IMR-90 (cell line): Measurements from ENCODE around the gene IFT81. TPM values are rescaled to one million over a fixed set of nuclear protein-coding genes. Genes with fewer than 3 reads are reported as not detected.

Source experiments
- ATAC-seq: fragments of 200-7000 bp; cut with Tn5 transposase; 2 replicates; pipeline ENCODE4 v1.9.1; 2020; ENCODE audit warnings: low read depth, mild to moderate bottlenecking, moderate library complexity
- BruUV-seq: library from RNA; stranded (reverse); fragments of 400-500 nt; replicated peaks from 2 replicates; lab custom pipeline; 2021; lab: Mats Ljungman, UMichigan
- CTCF ChIA-PET: fragments of 300-600 bp; formaldehyde crosslinking; extraction: SDS; loops from one replicate; lab custom pipeline; 2021; ENCODE audit warnings: antibody characterized with exemption; lab: Yijun Ruan, JAX
- POLR2A ChIA-PET: fragments of 300-600 bp; sonication (Branson Sonifier 250); formaldehyde crosslinking; loops from one replicate; lab custom pipeline; 2022; ENCODE audit warnings: antibody characterized with exemption; ENCODE audit not compliant: unreplicated experiment; lab: Charles Lee
- DNase-seq: peaks from one replicate; pipeline ENCODE4 v3.0.0; 2013
- H2AFZ ChIP-seq: replicated peaks from 2 replicates; pipeline ENCODE3; 2013; ENCODE audit warnings: low read length, mild to moderate bottlenecking; ENCODE audit not compliant: poor library complexity
- H2AK5ac ChIP-seq: 2 replicates; pipeline ENCODE4 v1.6.1; 2013; ENCODE audit warnings: low read depth, low read length, inconsistent platforms
- H2AK9ac ChIP-seq: replicated peaks from 2 replicates; pipeline ENCODE3; 2013; ENCODE audit warnings: mild to moderate bottlenecking, low read depth, low read length, moderate library complexity; ENCODE audit not compliant: poor library complexity
- H2BK120ac ChIP-seq: 2 replicates; pipeline ENCODE4 v1.6.1; 2013; ENCODE audit warnings: low read depth, low read length, inconsistent platforms
- H2BK15ac ChIP-seq: 3 replicates; pipeline ENCODE4 v1.6.1; 2013; ENCODE audit warnings: low read depth, low read length, inconsistent platforms
- H2BK20ac ChIP-seq: 2 replicates; pipeline ENCODE4 v1.6.1; 2013; ENCODE audit warnings: low read depth, mild to moderate bottlenecking, inconsistent platforms, low read length, moderate library complexity
- H2BK5ac ChIP-seq: 2 replicates; pipeline ENCODE4 v1.6.1; 2013; ENCODE audit warnings: mild to moderate bottlenecking, low read depth, low read length, inconsistent platforms; ENCODE audit not compliant: poor library complexity, severe bottlenecking
- H3K14ac ChIP-seq: replicated peaks from 2 replicates; pipeline ENCODE4 v1.6.1; 2013; ENCODE audit warnings: low read depth, low read length, inconsistent platforms
- H3K18ac ChIP-seq: 2 replicates; pipeline ENCODE4 v1.6.1; 2013; ENCODE audit warnings: low read depth, low read length, control low read depth
- H3K23ac ChIP-seq: 2 replicates; pipeline ENCODE4 v1.6.1; 2013; ENCODE audit warnings: low read depth, low read length, inconsistent platforms
- H3K27ac ChIP-seq: 2 replicates; pipeline ENCODE4 v1.5.1; 2013; ENCODE audit warnings: mild to moderate bottlenecking, control low read depth, low read length; ENCODE audit not compliant: insufficient read depth
- H3K27me3 ChIP-seq: 2 replicates; pipeline ENCODE4 v1.6.1; 2013; ENCODE audit warnings: low read length; ENCODE audit not compliant: control insufficient read depth, insufficient read depth
- H3K36me3 ChIP-seq: 2 replicates; pipeline ENCODE4 v1.6.1; 2013; ENCODE audit warnings: low read length, mixed read lengths; ENCODE audit not compliant: control insufficient read depth, insufficient read depth
- H3K4ac ChIP-seq: 2 replicates; pipeline ENCODE4 v1.6.1; 2013; ENCODE audit warnings: low read depth, low read length, inconsistent platforms
- H3K4me1 ChIP-seq: 2 replicates; pipeline ENCODE4 v1.6.1; 2013; ENCODE audit warnings: low read length, mixed read lengths; ENCODE audit not compliant: control insufficient read depth, insufficient read depth
- H3K4me2 ChIP-seq: 2 replicates; pipeline ENCODE4 v1.6.1; 2013; ENCODE audit warnings: low read depth, mild to moderate bottlenecking, control low read depth, low read length, moderate library complexity
- H3K4me3 ChIP-seq: 2 replicates; pipeline ENCODE4 v1.5.1; 2013; ENCODE audit warnings: low read depth, mild to moderate bottlenecking, control low read depth, low read length, moderate library complexity; ENCODE audit not compliant: insufficient read depth
- H3K56ac ChIP-seq: 2 replicates; pipeline ENCODE4 v1.6.1; 2013; ENCODE audit warnings: low read length, inconsistent platforms; ENCODE audit not compliant: insufficient read depth; ENCODE audit errors: extremely low read depth
- H3K79me1 ChIP-seq, 2 experiments: 2 replicates each; pipeline ENCODE4 v1.6.1; 2013; ENCODE audit warnings: low read length in 2 of 2, inconsistent platforms in 1 of 2, low read depth in 1 of 2
- H3K9ac ChIP-seq: 2 replicates; pipeline ENCODE4 v1.6.1; 2013; ENCODE audit warnings: low read depth, low read length, control low read depth
- H3K9me1 ChIP-seq: 2 replicates; pipeline ENCODE4 v1.6.1; 2013; ENCODE audit warnings: low read length, inconsistent platforms; ENCODE audit not compliant: insufficient read depth
- H3K9me3 ChIP-seq: 2 replicates; pipeline ENCODE4 v1.6.1; 2013; ENCODE audit warnings: low read length; ENCODE audit not compliant: control insufficient read depth, insufficient read depth
- H4K20me1 ChIP-seq: 2 replicates; pipeline ENCODE4 v1.6.1; 2013; ENCODE audit warnings: low read length, inconsistent platforms; ENCODE audit not compliant: insufficient read depth
- H4K5ac ChIP-seq: 2 replicates; pipeline ENCODE4 v1.6.1; 2013; ENCODE audit warnings: mild to moderate bottlenecking, low read depth, low read length, control low read depth
- H4K8ac ChIP-seq, 2 experiments: 2 replicates each; pipeline ENCODE4 v1.6.1; 2013; ENCODE audit warnings: low read depth in 2 of 2, low read length in 2 of 2, control low read depth in 1 of 2, inconsistent platforms in 1 of 2
- H4K91ac ChIP-seq: 2 replicates; pipeline ENCODE4 v1.6.1; 2013; ENCODE audit warnings: low read depth, low read length, inconsistent platforms; ENCODE audit not compliant: insufficient read depth
- MXI1 ChIP-seq: IDR thresholded peaks from 2 replicates; pipeline ENCODE4 v1.6.1; 2012; ENCODE audit warnings: low read depth, mild to moderate bottlenecking, low read length, moderate library complexity, borderline replicate concordance
- WGBS, 2 experiments: methylation state at CpG; one replicate each; pipeline versions ENCODE4 v1.1.5 to v1.1.7; 2013; ENCODE audit warnings: missing lambda C conversion rate in 2 of 2; ENCODE audit not compliant: insufficient read length in 1 of 2; ENCODE audit errors: extremely low coverage in 2 of 2; 5-methylcytosine and 5-hydroxymethylcytosine counted together
- dilution Hi-C: fragments of 300-500 bp; cut with HindIII; formaldehyde crosslinking; loops from one replicate; pipeline ENCODE4 v1.14.3; 2018; ENCODE audit warnings: low sequenced_read_pairs; ENCODE audit not compliant: unreplicated experiment
- in situ Hi-C: fragments of 300-500 bp; cut with MboI; formaldehyde crosslinking; loops from 3 replicates; pipeline ENCODE4 v1.14.3; 2019; ENCODE audit warnings: low sequenced_read_pairs, inconsistent platforms, mixed read lengths
- intact Hi-C: fragments of 100-400 bp; cut with micrococcal nuclease; formaldehyde crosslinking; loops from 2 replicates; pipeline ENCODE4 v1.10.0; 2022
- polyA plus RNA-seq, 3 experiments: library from polyadenylated mRNA; depleted of rRNA; stranded (reverse); fragments of >200 nt; gene quantifications; 2 replicates each; pipeline ENCODE4 v1.2.3, GENCODE V29; 2012; ENCODE audit warnings: low replicate concordance in 1 of 3
- total RNA-seq: library from RNA; depleted of rRNA; stranded (reverse); fragments of >200 nt; gene quantifications from 2 replicates; pipeline ENCODE4 v1.2.3, GENCODE V29; 2012

Gene IFT81
- total and polyA plus RNA-seq, 2 of the 4 experiments (the other 2 are of a cell fraction), result 6.1 to 8.1 TPM

DNA sequence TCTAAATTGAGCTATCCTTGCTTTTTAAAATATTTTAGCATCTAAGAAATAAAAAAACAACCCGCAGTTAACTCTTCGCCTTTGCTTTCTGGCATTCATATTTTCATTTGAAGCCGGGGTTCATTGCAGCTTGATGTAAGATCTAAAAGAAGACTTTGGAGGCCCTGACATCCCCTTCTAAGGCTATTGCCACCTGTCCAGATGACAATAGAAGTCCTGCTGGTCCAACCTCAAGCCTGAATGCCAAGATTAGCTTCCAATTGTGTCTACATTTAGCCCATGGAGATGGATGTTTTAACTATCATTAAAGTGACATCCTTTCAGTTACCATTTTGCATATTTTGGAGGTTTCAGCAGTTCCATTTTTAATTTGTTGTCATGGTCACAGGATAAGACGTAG, 105.3 kb downstream of the IFT81 start:
- Histone ChIP-seq H2AFZ (no peak overlapping the region), H3K14ac (no peak overlapping the region), H2BK5ac (no peak overlapping the region), H3K9me3 (no peaks in the 10 kb centered on the region), H3K56ac (no peak overlapping the region), H2BK15ac (no peak overlapping the region), H3K27me3 (no peaks in the 10 kb centered on the region), H3K9me1 (no peaks in the 10 kb centered on the region), H2BK120ac (no peak overlapping the region), H2AK5ac (no peak overlapping the region), H3K36me3 (no peaks in the 10 kb centered on the region; the same call in 1 of the 2 replicates), H3K79me1 (no peaks in the 10 kb centered on the region), H4K20me1 (0 out of 2 replicates have a peak, but pooled peaks cover 3% of the 10 kb centered on the region), H3K4ac (no peak overlapping the region), H3K18ac (no peak overlapping the region), H3K4me1 (no peaks in the 10 kb centered on the region; the same call in 1 of the 2 replicates), H4K8ac (no peak overlapping the region), H3K9ac (no peak overlapping the region), H2AK9ac (no peak overlapping the region), H3K23ac (no peak overlapping the region), H2BK20ac (no peak overlapping the region), H3K4me3 (no peak overlapping the region), H3K4me2 (no peak overlapping the region), H3K27ac (no peak overlapping the region), H4K5ac (no peak overlapping the region), H4K91ac (no peak overlapping the region)
- no TSS peak for BruUV-seq
- dilution Hi-C loops, result no loop called here
- ChIA-PET CTCF (interaction anchor here (0.6 kb wide), 1 partner anchor 261 kb away, joined by 3 read pairs; no protein-coding TSS in a partner anchor), POLR2A (no interaction called here)
- in situ Hi-C loops, result no loop called here
- DNase-seq, result no peak
- no peak for ATAC-seq
- WGBS, 2 experiments, result no CpG with 5 or more reads among the region's 4 CpGs
- no peak for TF ChIP-seq MXI1
- intact Hi-C loops, result no loop called here
